Measurements from ENCODE around the gene CNIH3.

CNIH3 gene

DNA sequence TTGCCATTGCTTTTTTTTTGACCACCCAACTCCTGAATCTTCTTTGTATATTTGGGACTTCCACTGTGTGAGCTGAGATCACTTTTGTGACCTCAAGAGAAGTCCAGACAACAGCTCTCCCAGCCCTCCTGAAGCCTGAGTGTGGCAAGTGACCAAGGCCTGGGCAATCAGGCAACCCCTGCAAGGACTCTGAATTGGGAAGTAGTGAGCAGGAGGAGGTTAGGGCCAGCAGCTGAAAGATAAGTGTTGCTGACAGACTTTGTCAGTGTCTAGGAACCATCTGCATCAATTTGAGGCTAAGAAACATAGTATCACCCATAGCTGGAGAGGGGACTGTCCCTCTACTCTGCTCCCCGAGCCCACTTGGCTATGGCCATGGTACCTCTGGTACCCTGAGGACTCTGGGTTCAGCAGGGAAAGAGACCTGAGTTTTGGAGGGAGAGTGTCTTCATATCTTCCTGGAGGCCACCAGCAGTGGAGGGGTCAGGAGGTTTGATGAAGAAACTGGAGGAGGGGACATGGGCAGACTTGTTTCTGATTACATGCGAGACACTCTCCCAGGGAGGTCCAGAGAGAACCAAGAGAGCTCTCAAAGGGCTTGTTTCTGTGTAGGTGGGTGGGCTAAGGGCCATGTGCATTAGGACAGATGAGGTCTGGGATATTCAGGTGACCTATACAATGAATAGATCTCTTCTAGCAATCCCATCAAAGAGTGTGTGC, 166.3 kb downstream of the CNIH3 start:
- DNase-seq: no peak

DNA sequence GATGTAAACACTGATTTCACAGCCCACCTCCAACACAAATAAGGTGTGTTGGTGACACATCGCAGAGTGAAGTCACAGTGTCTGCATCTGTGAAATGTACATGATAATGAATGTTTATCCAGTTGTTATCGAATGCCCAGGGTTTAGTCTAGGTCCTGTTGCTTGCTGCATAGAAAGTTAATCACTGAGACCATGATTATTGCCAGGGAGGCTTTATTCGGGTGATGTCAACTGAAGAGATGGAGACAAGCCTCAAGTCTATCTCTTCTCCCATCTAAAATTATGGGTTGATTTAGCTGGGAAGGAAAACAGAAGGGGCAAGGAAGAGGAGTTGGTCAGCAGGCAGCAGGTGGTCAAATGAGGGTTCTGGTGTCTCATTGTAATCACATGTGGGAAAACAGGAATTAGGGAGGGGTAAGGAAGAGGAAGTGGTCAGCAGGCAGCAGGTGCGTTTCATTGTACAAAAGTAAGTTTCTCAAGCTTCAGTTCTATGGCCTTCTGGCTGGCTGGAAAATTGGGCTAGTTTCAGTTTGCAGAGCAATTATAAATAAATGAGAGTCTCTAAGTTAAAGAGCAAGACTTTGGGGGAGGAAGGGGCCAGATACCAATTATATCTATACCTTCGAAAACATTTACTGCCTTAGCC, 167.0 kb downstream of the CNIH3 start:
- DNase-seq: no peak

DNA sequence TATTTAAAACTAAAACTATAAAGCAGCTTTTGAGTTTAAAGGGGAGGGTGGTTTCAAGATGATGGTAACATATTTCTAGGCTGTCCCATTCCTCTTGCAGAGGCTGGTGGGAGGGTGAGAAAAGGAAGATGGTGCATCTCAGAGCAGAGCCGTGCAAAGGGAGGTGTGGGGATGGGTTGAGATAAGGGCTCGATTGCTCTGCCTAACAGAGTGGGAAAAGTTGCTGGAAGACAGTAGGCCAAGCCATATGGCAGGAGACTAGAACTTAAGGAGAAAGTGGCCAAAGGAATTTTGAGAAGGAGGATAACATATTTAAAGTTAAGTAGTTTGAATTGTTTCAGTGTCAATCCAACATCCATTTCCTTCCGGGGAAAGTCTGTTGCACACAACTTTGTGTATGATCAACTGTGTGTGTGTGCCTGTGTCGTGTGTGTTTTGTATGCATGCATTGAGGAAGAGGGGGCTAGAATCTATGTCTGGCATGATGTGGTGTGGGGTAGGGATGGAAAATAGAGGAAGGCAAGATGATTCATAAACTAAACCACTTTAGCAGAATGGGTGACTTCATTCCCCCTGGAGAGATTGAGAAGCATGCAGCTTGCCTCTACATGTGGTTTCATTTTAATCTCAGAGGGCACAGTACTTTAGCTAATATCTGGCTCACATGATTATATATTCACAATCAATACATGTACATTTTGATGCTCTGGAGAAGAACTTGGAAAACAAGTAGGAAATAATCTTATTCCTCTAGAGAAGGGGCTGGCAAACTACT, 168.3 kb downstream of the CNIH3 start:
- DNase-seq: no peak

DNA sequence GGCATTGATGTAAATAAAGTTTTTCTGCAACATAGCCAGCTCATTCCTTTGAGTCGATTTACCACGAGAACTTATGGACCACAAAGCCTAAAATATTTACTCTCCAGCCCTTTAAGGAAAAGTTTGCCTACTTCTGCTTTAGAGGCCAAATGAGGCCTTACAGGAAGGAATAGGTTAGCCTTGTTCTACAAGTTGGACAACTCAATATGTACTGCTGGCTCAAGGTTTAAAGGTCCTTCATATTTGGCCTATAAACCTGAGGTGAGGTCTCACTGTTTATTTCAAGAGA, 168.9 kb downstream of the CNIH3 start:
- DNase-seq: no peak

DNA sequence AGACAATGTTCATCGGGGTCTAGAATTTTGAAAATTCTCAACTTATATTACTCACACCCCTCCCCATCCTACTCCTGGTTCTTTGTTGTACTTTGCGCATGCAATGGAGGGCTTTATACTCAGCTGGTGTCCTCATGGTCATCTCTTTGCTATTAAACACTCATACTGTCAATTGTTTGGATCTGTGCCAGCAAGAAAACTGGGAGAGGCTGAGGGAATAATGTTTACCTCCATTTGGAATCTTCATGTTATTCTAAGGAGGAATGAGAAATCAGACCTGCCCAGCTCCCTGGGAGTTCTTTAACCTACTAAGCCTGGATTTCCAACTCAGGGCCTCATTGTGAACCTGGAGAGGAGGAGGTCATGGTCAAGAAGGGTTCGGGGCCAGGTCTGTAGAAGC, 169.5 kb downstream of the CNIH3 start:
- DNase-seq: no peak

DNA sequence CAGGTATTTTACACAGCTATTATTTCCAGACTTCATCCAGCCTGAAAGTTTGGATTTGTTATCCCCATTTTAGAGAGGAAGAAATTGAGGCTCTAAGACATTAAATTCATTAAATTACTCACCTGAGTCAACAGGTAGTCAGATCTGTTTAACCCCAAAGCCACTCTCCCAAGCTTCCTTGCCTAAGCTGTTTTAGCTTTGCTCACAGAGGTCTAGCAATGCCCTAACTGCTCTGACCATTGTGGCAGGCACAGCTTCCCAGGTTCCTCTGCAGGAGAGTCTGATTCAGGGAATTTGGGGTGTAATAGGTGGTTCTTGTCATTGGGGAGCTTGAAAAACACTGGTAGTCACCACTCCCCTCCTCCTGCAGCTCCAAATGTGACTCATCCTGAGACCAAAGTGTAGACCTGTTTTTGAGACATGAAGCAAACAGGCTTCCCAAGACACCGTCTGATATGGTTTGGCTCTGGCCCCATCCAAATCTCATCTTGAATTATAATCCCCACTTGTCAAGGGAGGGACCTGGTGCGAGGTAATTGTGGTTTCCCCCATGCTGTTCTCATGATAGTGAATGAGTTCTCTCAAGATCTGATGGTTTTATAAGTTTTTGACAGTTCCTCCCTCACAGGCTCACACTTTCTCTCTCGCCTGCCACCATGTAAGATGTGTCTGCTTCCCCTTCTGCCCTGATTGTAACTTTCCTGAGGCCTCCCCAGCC, 170.6 kb downstream of the CNIH3 start:
- no peak for DNase-seq

DNA sequence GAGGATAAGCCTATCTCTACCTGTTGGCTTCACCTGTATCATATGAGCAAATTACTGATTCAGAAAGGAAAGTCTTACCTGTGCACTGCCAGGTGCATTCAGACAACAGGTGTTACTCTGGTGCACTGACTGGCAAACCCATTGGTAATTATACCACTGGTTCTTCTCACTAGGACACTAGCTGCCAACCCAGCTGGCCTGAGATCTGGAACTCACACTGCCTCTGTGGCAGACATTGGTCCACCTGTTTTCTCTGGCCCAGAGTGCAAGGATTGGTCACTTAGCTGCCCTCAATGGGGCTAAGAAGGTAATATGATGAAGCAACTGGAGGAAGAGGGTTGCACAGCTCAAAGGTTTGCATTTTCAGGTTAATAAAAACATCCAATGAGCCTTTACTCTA, 173.2 kb downstream of the CNIH3 start:
- no peak for DNase-seq

Measured in stimulated activated CD4-positive, alpha-beta T cell treated with anti-CD3 and anti-CD28 coated beads, Interleukin-4, amount 100 ng/mL, for 1 hour (primary cell).